GM15510 (cell line): ENCODE results near the gene TIPARP.

ENCODE experiments used
- POLR2A ChIP-seq: IDR thresholded peaks from 3 replicates; pipeline ENCODE4 v1.6.1; 2011; ENCODE audit warnings: borderline replicate concordance; ENCODE audit not compliant: insufficient read length; ENCODE audit errors: extremely low read depth

Gene TIPARP

GRCh38 chr3:156674046-156674910, at the start of gene TIPARP:
Gene TIPARP (plus strand): TSS chr3:156674590. CDS start chr3:156677698, 3,108 bp downstream.
- TF ChIP-seq POLR2A = peak; percentile 99

GRCh38 chr3:156626104-156626503, 48.3 kb upstream of the TIPARP start:
- TF ChIP-seq POLR2A = no peak

GRCh38 chr3:156627946-156628569, 46.3 kb upstream of the TIPARP start:
- no peak for TF ChIP-seq POLR2A

GRCh38 chr3:156628836-156629618, 45.4 kb upstream of the TIPARP start:
- no peak for TF ChIP-seq POLR2A

- TF ChIP-seq POLR2A = no peak
Observed at GRCh38 chr3:156630081-156630772, 44.2 kb upstream of the TIPARP start.

- TF ChIP-seq POLR2A = no peak
Observed at GRCh38 chr3:156630773-156631093, 43.7 kb upstream of the TIPARP start.

- no peak for TF ChIP-seq POLR2A
Observed at GRCh38 chr3:156631323-156631722, 43.1 kb upstream of the TIPARP start.

GRCh38 chr3:156632601-156633000, 41.8 kb upstream of the TIPARP start:
- no peak for TF ChIP-seq POLR2A

GRCh38 chr3:156633335-156633734, 41.1 kb upstream of the TIPARP start:
- TF ChIP-seq POLR2A = no peak

GRCh38 chr3:156635034-156635433, 39.4 kb upstream of the TIPARP start:
- TF ChIP-seq POLR2A = no peak

GRCh38 chr3:156635973-156636372, 38.4 kb upstream of the TIPARP start:
- TF ChIP-seq POLR2A = no peak

- no peak for TF ChIP-seq POLR2A
Observed at GRCh38 chr3:156637480-156638022, 36.8 kb upstream of the TIPARP start.

GRCh38 chr3:156638271-156638670, 36.1 kb upstream of the TIPARP start:
- TF ChIP-seq POLR2A = no peak

- TF ChIP-seq POLR2A = no peak
Observed at GRCh38 chr3:156639414-156640023, 34.9 kb upstream of the TIPARP start.
